KMS-11 (cell line): Measurements from ENCODE around the gene NXN.

ENCODE experiments used
- H2AFZ ChIP-seq: fragments of 200-600 bp; sonication (generic); 2 replicates; pipeline ENCODE4 v1.6.1; 2016; ENCODE audit warnings: antibody characterized with exemption, mixed run types, low read depth
- H3K27ac ChIP-seq: fragments of 200-600 bp; sonication (generic); 2 replicates; pipeline ENCODE4 v1.6.1; 2016; ENCODE audit warnings: mild to moderate bottlenecking, mixed run types
- H3K27me3 ChIP-seq: fragments of 200-600 bp; sonication (generic); 2 replicates; pipeline ENCODE4 v1.6.1; 2017; ENCODE audit warnings: mild to moderate bottlenecking, low read depth, mixed run types, moderate library complexity; ENCODE audit not compliant: insufficient read depth
- H3K36me3 ChIP-seq: fragments of 200-600 bp; sonication (generic); 2 replicates; pipeline ENCODE4 v1.6.1; 2017; ENCODE audit warnings: mild to moderate bottlenecking, mixed run types; ENCODE audit not compliant: insufficient read depth
- H3K4me1 ChIP-seq: fragments of 200-600 bp; sonication (generic); 2 replicates; pipeline ENCODE4 v1.6.1; 2016; ENCODE audit warnings: mild to moderate bottlenecking, low read depth, mixed run types; ENCODE audit not compliant: poor library complexity, severe bottlenecking
- H3K4me2 ChIP-seq: fragments of 200-600 bp; sonication (generic); 2 replicates; pipeline ENCODE4 v1.7.0; 2016; ENCODE audit warnings: mild to moderate bottlenecking, mixed run types
- H3K4me3 ChIP-seq: fragments of 200-600 bp; sonication (generic); IDR thresholded peaks from 2 replicates; pipeline ENCODE4 v1.6.1; 2017; ENCODE audit warnings: low read depth, low read length, mixed read lengths; ENCODE audit not compliant: insufficient read depth
- H3K79me2 ChIP-seq: fragments of 200-600 bp; sonication (generic); 2 replicates; pipeline ENCODE4 v1.6.1; 2016; ENCODE audit warnings: low read depth, mixed run types; ENCODE audit not compliant: insufficient read depth
- H3K9ac ChIP-seq: fragments of 200-600 bp; sonication (generic); 2 replicates; pipeline ENCODE4 v1.6.1; 2016; ENCODE audit warnings: mild to moderate bottlenecking, mixed run types
- H4K20me1 ChIP-seq: fragments of 200-600 bp; sonication (generic); 2 replicates; pipeline ENCODE4 v1.6.1; 2016; ENCODE audit warnings: mild to moderate bottlenecking, mixed run types; ENCODE audit not compliant: insufficient read depth
- TF ChIP-seq, protein P1 (sequence below): fragments of 200-600 bp; sonication (generic); conservative IDR thresholded peaks from 2 replicates; pipeline ENCODE4 v1.6.1; 2017; ENCODE audit warnings: low read depth, mild to moderate bottlenecking, antibody characterized with exemption, low read length, moderate library complexity, mixed read lengths

The NXN gene

GRCh38 chr17:850851-851763 lies 128.5 kb downstream of the NXN start:
- Histone ChIP-seq H2AFZ (no peak overlapping the region), H3K27ac (no peak overlapping the region), H3K4me3 (no peak overlapping the region), H3K9ac (no peak overlapping the region), H3K4me1 (no peaks in the 10 kb centered on the region), H3K27me3 (peaks cover 66% of the 10 kb centered on the region), H3K79me2 (no peaks in the 10 kb centered on the region), H4K20me1 (no peaks in the 10 kb centered on the region), H3K4me2 (no peak overlapping the region), H3K36me3 (no peaks in the 10 kb centered on the region)
- TF ChIP-seq, protein P1, sequence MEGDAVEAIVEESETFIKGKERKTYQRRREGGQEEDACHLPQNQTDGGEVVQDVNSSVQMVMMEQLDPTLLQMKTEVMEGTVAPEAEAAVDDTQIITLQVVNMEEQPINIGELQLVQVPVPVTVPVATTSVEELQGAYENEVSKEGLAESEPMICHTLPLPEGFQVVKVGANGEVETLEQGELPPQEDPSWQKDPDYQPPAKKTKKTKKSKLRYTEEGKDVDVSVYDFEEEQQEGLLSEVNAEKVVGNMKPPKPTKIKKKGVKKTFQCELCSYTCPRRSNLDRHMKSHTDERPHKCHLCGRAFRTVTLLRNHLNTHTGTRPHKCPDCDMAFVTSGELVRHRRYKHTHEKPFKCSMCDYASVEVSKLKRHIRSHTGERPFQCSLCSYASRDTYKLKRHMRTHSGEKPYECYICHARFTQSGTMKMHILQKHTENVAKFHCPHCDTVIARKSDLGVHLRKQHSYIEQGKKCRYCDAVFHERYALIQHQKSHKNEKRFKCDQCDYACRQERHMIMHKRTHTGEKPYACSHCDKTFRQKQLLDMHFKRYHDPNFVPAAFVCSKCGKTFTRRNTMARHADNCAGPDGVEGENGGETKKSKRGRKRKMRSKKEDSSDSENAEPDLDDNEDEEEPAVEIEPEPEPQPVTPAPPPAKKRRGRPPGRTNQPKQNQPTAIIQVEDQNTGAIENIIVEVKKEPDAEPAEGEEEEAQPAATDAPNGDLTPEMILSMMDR = no peak

GRCh38 chr17:850086-850850 lies 129.3 kb downstream of the NXN start:
- Histone ChIP-seq H3K4me2 (no peak overlapping the region), H3K27me3 (peaks cover 62% of the 10 kb centered on the region), H2AFZ (no peak overlapping the region), H3K4me3 (no peak overlapping the region), H3K9ac (no peak overlapping the region), H3K4me1 (no peaks in the 10 kb centered on the region), H3K79me2 (no peaks in the 10 kb centered on the region), H3K36me3 (no peaks in the 10 kb centered on the region), H4K20me1 (no peaks in the 10 kb centered on the region), H3K27ac (no peak overlapping the region)
- TF ChIP-seq, protein P1 = no peak

GRCh38 chr17:848402-848801 lies 131.2 kb downstream of the NXN start:
- no peak overlapping the region for H3K4me2 ChIP-seq
- TF ChIP-seq, protein P1 = no peak
- H3K36me3 ChIP-seq = no peaks in the 10 kb centered on the region
- peaks cover 63% of the 10 kb centered on the region for H3K27me3 ChIP-seq
- no peak overlapping the region for H3K4me3 ChIP-seq
- H3K27ac ChIP-seq = no peak overlapping the region
- H3K4me1 ChIP-seq = no peaks in the 10 kb centered on the region
- no peaks in the 10 kb centered on the region for H3K79me2 ChIP-seq
- no peaks in the 10 kb centered on the region for H4K20me1 ChIP-seq
- no peak overlapping the region for H3K9ac ChIP-seq
- H2AFZ ChIP-seq = no peak overlapping the region

DNA sequence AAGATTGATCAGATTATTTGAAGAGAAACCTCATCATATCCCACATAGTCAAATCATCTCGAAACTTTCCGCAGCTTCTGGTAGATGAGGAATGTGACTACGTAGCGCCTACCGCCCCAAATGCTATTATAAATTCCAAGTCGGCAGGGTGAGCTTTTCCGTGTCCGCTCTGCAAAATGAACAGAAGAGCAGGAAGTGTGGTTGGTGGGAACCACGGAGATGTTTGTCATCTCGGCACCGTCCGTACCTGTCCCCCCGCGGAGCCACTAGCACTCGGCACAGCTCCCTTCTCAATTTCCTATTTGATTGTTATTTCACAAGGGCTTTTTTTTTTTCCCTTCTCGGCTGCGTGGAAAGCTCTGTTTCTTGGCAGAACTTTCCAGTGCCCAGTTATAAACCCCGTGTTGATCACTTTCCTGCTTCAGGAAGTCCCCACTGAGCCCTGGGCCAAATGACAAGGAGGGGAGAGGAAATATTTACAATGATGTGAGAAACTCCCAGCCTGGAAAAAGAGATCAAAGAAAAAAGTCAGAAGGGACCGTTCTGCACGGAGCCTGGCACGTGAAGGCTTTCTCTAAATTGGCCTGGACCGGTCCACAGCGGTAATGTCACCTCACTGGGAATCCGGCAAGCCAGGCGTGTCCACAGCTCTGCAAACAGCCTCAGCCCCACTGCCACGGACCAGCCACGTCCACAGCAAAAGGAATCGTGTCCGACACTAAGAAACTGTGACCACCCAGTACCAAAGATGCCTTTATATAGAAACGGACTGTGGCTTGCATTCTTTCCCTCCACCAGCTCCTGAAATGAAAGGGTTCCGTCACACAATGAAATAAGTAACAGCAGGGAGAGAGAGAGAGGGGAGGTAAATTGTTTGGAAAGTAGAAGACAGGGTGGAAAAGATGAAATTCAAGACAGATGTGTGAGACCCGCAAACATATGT lies 132.4 kb downstream of the NXN start:
- TF ChIP-seq, protein P1 = no peak
- H3K4me2 ChIP-seq = no peak overlapping the region
- H3K27ac ChIP-seq = no peak overlapping the region
- H3K4me3 ChIP-seq = no peak overlapping the region
- no peaks in the 10 kb centered on the region for H3K4me1 ChIP-seq
- H4K20me1 ChIP-seq = no peaks in the 10 kb centered on the region
- no peak overlapping the region for H2AFZ ChIP-seq
- H3K27me3 ChIP-seq = peaks cover 62% of the 10 kb centered on the region
- H3K9ac ChIP-seq = no peak overlapping the region
- H3K79me2 ChIP-seq = no peaks in the 10 kb centered on the region
- H3K36me3 ChIP-seq = no peaks in the 10 kb centered on the region
